SKM-1 treated with dmso at 0.1 percent for 144 hours (cell line): ENCODE measurements around the gene NEURL1.
A peak's percentile ranks its signal among the peaks of the same experiment; 100 is the strongest.

ENCODE experiments used
- DNase-seq: peaks from one replicate; lab custom pipeline; 2025; ENCODE audit not compliant: unreplicated experiment; lab: John Stamatoyannopoulos, UW

NEURL1 gene

GRCh38 chr10:103562383-103562782 is 68.9 kb downstream of the NEURL1 start:
- no peak for DNase-seq

GRCh38 chr10:103563231-103564115 is 70.0 kb downstream of the NEURL1 start:
- DNase-seq, result no peak

- no peak for DNase-seq
Observed at GRCh38 chr10:103564116-103564501, 70.6 kb downstream of the NEURL1 start.

GRCh38 chr10:103564776-103565520 is 71.4 kb downstream of the NEURL1 start:
- DNase-seq, result peak; percentile 3

- DNase-seq, result no peak
Observed at GRCh38 chr10:103566536-103566935, 73.0 kb downstream of the NEURL1 start.

GRCh38 chr10:103568505-103568904 is 75.0 kb downstream of the NEURL1 start:
- DNase-seq, result no peak

- DNase-seq, result no peak
Observed at GRCh38 chr10:103569896-103570295, 76.4 kb downstream of the NEURL1 start.

- no peak for DNase-seq
Observed at GRCh38 chr10:103570844-103571655, 77.5 kb downstream of the NEURL1 start.

- DNase-seq, result no peak
Observed at GRCh38 chr10:103571656-103571975, 78.1 kb downstream of the NEURL1 start.

- DNase-seq, result no peak
Observed at GRCh38 chr10:103572347-103573204, 79.1 kb downstream of the NEURL1 start.

- DNase-seq, result no peak
Observed at GRCh38 chr10:103573205-103573487, 79.6 kb downstream of the NEURL1 start.

- DNase-seq, result no peak
Observed at GRCh38 chr10:103574097-103575061, 80.9 kb downstream of the NEURL1 start.

- DNase-seq, result no peak
Observed at GRCh38 chr10:103575416-103576075, 82.0 kb downstream of the NEURL1 start.

GRCh38 chr10:103576076-103576471 is 82.6 kb downstream of the NEURL1 start:
- no peak for DNase-seq

- DNase-seq, result no peak
Observed at GRCh38 chr10:103576862-103577261, 83.4 kb downstream of the NEURL1 start.

- DNase-seq, result no peak
Observed at GRCh38 chr10:103578782-103579382, 85.4 kb downstream of the NEURL1 start.

- no peak for DNase-seq
Observed at GRCh38 chr10:103580011-103580410, 86.5 kb downstream of the NEURL1 start.

GRCh38 chr10:103580430-103580829 is 86.9 kb downstream of the NEURL1 start:
- no peak for DNase-seq

GRCh38 chr10:103581499-103581898 is 88.0 kb downstream of the NEURL1 start:
- DNase-seq, result no peak
